Panc1 (cell line): Measurements from ENCODE around the gene C12orf56. TPM values are rescaled to one million over a fixed set of nuclear protein-coding genes. Genes with fewer than 3 reads are reported as not detected.

Experiments
- ATAC-seq: fragments of 200-7000 bp; cut with Tn5 transposase; 2 replicates; pipeline ENCODE4 v1.9.1; 2020; ENCODE audit warnings: mild to moderate bottlenecking, moderate library complexity
- BruUV-seq: library from RNA; stranded (reverse); fragments of 400-500 nt; replicated peaks from 2 replicates; lab custom pipeline; 2021; lab: Mats Ljungman, UMichigan
- CTCF ChIA-PET: fragments of 300-600 bp; sonication (Branson Sonifier 250); formaldehyde crosslinking; loops from one replicate; lab custom pipeline; 2022; ENCODE audit warnings: antibody characterized with exemption; lab: Charles Lee
- POLR2A ChIA-PET: fragments of 300-600 bp; sonication (Branson Sonifier 250); formaldehyde crosslinking; loops from one replicate; lab custom pipeline; 2022; ENCODE audit warnings: antibody characterized with exemption; lab: Charles Lee
- DNase-seq: peaks from one replicate; pipeline ENCODE4 v3.0.0-alpha.2; 2010; ENCODE audit warnings: low read depth, low spot score
- H3K27ac ChIP-seq: 2 replicates; pipeline ENCODE4 v1.5.1; 2011; ENCODE audit warnings: mild to moderate bottlenecking, low read length, inconsistent platforms
- H3K27me3 ChIP-seq: fragments of 200-500 bp; sonication (Bioruptor generic); 2 replicates; pipeline ENCODE4 v1.6.0; 2014; ENCODE audit warnings: low read length, inconsistent platforms; ENCODE audit not compliant: control insufficient read depth, insufficient read depth
- H3K36me3 ChIP-seq: fragments of 200-500 bp; sonication (Bioruptor generic); 2 replicates; pipeline ENCODE4 v1.5.1; 2014; ENCODE audit warnings: inconsistent platforms, mild to moderate bottlenecking, low read length, moderate library complexity; ENCODE audit not compliant: control insufficient read depth, insufficient read depth
- H3K4me1 ChIP-seq: 2 replicates; pipeline ENCODE4 v1.5.1; 2011; ENCODE audit warnings: inconsistent platforms, mild to moderate bottlenecking, low read length, moderate library complexity; ENCODE audit not compliant: control insufficient read depth, insufficient read depth
- H3K4me3 ChIP-seq, 2 experiments: 2 replicates each; pipeline ENCODE4 v1.5.1; 2011 to 2012; ENCODE audit warnings: low read depth in 2 of 2, low read length in 2 of 2, mild to moderate bottlenecking in 2 of 2, inconsistent platforms in 1 of 2, moderate library complexity in 1 of 2
- H3K9me3 ChIP-seq: fragments of 200-500 bp; sonication (Bioruptor generic); 2 replicates; pipeline ENCODE4 v1.5.1; 2014; ENCODE audit warnings: low read depth, mild to moderate bottlenecking, inconsistent platforms, low read length, moderate library complexity; ENCODE audit not compliant: control insufficient read depth, insufficient read depth
- CTCF ChIP-seq: fragments of 450-650 bp; IDR thresholded peaks from 2 replicates; pipeline ENCODE4 v1.5.1; 2017; ENCODE audit warnings: mild to moderate bottlenecking
- POLR2AphosphoS5 ChIP-seq: IDR thresholded peaks from 2 replicates; pipeline ENCODE4 v1.6.1; 2012; ENCODE audit warnings: mild to moderate bottlenecking, low read depth, low read length, moderate library complexity
- REST ChIP-seq, 2 experiments: IDR thresholded peaks; 2 replicates each; pipeline ENCODE4 v1.6.1; 2011 to 2012; ENCODE audit warnings: low read depth in 2 of 2, control low read depth in 1 of 2, low read length in 1 of 2, mild to moderate bottlenecking in 1 of 2, moderate library complexity in 1 of 2; ENCODE audit not compliant: insufficient read depth in 1 of 2
- SIN3A ChIP-seq: IDR thresholded peaks from 2 replicates; pipeline ENCODE4 v1.6.1; 2012; ENCODE audit warnings: low read depth, mild to moderate bottlenecking, low read length, moderate library complexity, borderline replicate concordance; ENCODE audit not compliant: insufficient read depth
- TCF7L2 ChIP-seq: IDR thresholded peaks from 2 replicates; pipeline ENCODE4 v1.6.1; 2011; ENCODE audit warnings: mild to moderate bottlenecking, low read depth, low read length, inconsistent platforms
- in situ Hi-C: cut with HindIII; loops from 2 replicates; pipeline ENCODE4 v1.10.0; 2016; ENCODE audit warnings: low sequenced_read_pairs, low pct_unique_long_range_greater_than_20kb
- intact Hi-C: fragments of 100-400 bp; cut with micrococcal nuclease; formaldehyde crosslinking; loops from one replicate; pipeline ENCODE4 v1.10.0; 2022; ENCODE audit not compliant: unreplicated experiment
- total RNA-seq: library from RNA; stranded (reverse); gene quantifications from one replicate; pipeline ENCODE4 v1.2.1, GENCODE V29; 2021; ENCODE audit not compliant: unreplicated experiment

C12orf56 gene
- total RNA-seq, 1 experiment from 2014 or later = 2.8 TPM

- TF ChIP-seq TCF7L2 (no peak), CTCF (no peak), SIN3A (no peak), REST (IDR thresholded peaks at IDR 0.05; ENCODE audit: insufficient read depth in 1 of 2, low read depth in 2 of 2, low read length in 1 of 2) (no peak), POLR2AphosphoS5 (no peak)
- ATAC-seq = no peak
- no peak for DNase-seq
- Histone ChIP-seq H3K27ac (no peak overlapping the region), H3K4me1 (no peaks in the 10 kb centered on the region), H3K36me3 (no peaks in the 10 kb centered on the region), H3K9me3 (no peaks in the 10 kb centered on the region), H3K4me3 (no peak overlapping the region), H3K27me3 (no peaks in the 10 kb centered on the region)
- intact Hi-C loops = no loop called here
- BruUV-seq = no TSS peak
- CTCF ChIA-PET = no interaction called here
- in situ Hi-C loops = no loop called here
- POLR2A ChIA-PET = interaction anchor here (0.6 to 0.7 kb wide), 2 partner anchors 279 to 431 kb away, joined by 3 to 4 read pairs; no protein-coding TSS in a partner anchor
These were observed 146.7 kb downstream of the C12orf56 start for GRCh38 chr12:64243809-64244208.

GRCh38 chr12:64240781-64241180, 149.8 kb downstream of the C12orf56 start:
- no peak for TF ChIP-seq REST (IDR thresholded peaks at IDR 0.05; ENCODE audit: insufficient read depth in 1 of 2, low read depth in 2 of 2, low read length in 1 of 2)
- TF ChIP-seq SIN3A = no peak
- TF ChIP-seq CTCF = no peak
- TF ChIP-seq POLR2AphosphoS5 = no peak
- TF ChIP-seq TCF7L2 = no peak
- no peak for DNase-seq
- in situ Hi-C loops (no loop called here), intact Hi-C loops (no loop called here)
- BruUV-seq = no TSS peak
- CTCF ChIA-PET = no interaction called here
- no peaks in the 10 kb centered on the region for H3K27me3 ChIP-seq
- H3K36me3 ChIP-seq = no peaks in the 10 kb centered on the region
- ATAC-seq = no peak
- POLR2A ChIA-PET = no interaction called here
- H3K4me1 ChIP-seq = no peaks in the 10 kb centered on the region
- H3K9me3 ChIP-seq = no peaks in the 10 kb centered on the region
- no peak overlapping the region for H3K27ac ChIP-seq
- H3K4me3 ChIP-seq = no peak overlapping the region
